Measurements from ENCODE around the gene STRN4.

The STRN4 gene

GRCh38 chr19:46745521-46746280 is 549 bp downstream of the STRN4 start, which contains the start of gene FKRP:
Gene FKRP (plus strand): TSS chr19:46746057. CDS start chr19:46755451, 9,394 bp downstream.
- DNase-seq (ENCODE audit: low read depth in 2 of 3, low spot score in 1 of 3): peak in 1 of 3 donors; percentile 23

- no peak for DNase-seq (ENCODE audit: low read depth in 2 of 3, low spot score in 1 of 3)
Observed at GRCh38 chr19:46745030-46745429, 1.2 kb downstream of the STRN4 start.

DNA sequence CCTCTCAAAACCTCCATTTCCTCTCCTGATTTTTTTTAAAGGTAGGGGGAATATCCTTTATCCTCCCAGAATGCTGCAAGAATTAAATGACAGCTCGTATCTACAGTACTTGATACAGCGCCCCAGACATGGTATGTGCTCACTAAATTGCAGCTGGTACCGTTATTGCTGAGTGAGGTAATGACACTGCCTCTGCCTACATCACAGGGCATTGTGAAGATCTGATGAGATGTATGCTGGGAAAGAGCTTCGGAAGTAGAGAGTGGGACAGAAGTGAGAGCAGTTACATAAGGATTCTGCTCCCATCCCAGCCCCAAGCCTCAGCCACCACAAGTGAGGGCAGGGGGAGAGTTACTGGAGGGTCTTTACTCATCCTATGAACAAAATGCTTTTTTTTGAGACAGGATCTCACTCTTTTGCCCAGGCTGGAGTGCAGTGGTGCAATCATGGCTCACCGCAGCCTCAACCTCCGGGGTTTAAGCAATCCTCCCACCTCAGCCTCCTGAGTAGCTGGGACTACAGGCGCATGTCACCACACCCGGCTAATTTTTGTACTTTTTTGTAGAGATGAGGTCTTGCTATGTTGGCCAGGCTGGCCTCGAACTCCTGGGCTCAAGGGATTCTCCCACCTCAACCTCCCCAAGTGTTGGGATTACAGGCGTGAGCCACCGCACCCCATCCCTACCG is 2.1 kb downstream of the STRN4 start:
- no peak for DNase-seq (ENCODE audit: low read depth in 2 of 3, low spot score in 1 of 3)

- no peak for DNase-seq (ENCODE audit: low read depth in 2 of 3, low spot score in 1 of 3)
Observed at GRCh38 chr19:46742926-46743480, 3.2 kb downstream of the STRN4 start.

GRCh38 chr19:46741447-46741846 is 4.8 kb downstream of the STRN4 start:
- DNase-seq (ENCODE audit: low read depth in 2 of 3, low spot score in 1 of 3): no peak

DNA sequence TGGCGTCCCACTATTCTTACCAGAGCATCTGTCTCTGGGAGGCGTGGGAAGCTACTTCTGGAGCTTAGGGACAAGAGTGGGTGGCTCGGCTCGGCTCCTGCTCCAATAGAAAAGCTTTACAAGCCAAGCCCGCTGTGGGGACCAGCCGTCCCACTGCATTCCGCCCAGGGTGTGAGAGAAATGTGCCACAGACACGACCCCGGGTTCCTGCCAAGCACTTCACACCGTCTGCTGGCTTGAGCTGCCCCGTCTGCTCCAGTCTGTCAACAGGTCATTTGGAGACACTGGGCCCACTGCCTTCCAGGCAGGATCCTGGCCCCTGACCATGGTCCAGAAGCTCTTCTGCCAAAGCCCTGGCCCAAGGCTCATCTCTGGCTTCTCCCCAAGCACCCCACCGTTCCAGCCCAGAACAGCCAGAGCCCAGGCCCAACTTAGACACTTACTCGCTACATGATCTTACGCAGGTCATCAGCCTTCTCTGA is 6.9 kb downstream of the STRN4 start:
- no peak for DNase-seq (ENCODE audit: low read depth in 2 of 3, low spot score in 1 of 3)

GRCh38 chr19:46737761-46738171 is 8.5 kb downstream of the STRN4 start:
- no peak for DNase-seq (ENCODE audit: low read depth in 2 of 3, low spot score in 1 of 3)

- no peak for DNase-seq (ENCODE audit: low read depth in 2 of 3, low spot score in 1 of 3)
Observed at GRCh38 chr19:46737298-46737654, 9.0 kb downstream of the STRN4 start.

GRCh38 chr19:46736531-46737297 is 9.5 kb downstream of the STRN4 start:
- DNase-seq (ENCODE audit: low read depth in 2 of 3, low spot score in 1 of 3): no peak

- DNase-seq (ENCODE audit: low read depth in 2 of 3, low spot score in 1 of 3): no peak
Observed at GRCh38 chr19:46733690-46734292, 12.5 kb downstream of the STRN4 start.

- DNase-seq (ENCODE audit: low read depth in 2 of 3, low spot score in 1 of 3): no peak
Observed at GRCh38 chr19:46732966-46733689, 13.1 kb downstream of the STRN4 start.

DNA sequence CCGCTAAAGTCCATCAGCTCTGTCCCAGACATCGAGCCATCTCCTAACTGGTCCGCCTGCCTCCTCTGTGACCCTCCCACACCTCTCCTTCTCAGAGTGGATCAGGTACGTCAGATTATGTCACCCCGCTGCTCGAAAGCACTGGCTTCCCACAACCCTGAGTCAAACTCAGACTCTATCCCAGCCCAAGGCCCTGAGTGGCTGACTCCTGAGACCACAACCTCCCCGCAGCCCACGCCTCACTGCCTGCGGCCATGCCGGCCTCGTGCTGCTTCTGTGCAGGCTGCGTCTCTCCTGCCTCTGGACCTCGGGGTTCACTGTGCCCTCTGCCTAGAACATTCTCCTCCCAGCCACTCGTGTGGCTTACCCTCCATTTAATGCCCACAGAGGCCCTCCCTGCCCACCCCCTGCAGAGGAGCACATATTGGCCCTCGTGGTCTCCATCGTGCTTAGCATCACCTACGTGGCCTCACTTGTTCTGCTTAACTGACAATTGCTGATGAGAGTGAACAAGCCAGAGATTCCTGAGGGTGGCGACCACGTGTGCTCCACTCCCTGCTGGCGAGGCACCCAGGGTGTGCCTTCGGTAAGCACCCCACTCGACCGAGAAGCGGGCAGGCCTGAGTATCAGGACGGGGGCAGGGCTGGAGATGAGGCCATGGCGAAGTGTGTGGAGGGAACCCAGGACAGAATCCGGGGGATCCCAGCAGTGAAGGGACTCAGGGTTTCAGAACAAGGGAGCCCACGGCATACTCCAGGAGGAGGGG is 13.9 kb downstream of the STRN4 start:
- no peak for DNase-seq (ENCODE audit: low read depth in 2 of 3, low spot score in 1 of 3)

- DNase-seq (ENCODE audit: low read depth in 2 of 3, low spot score in 1 of 3): no peak
Observed at GRCh38 chr19:46731584-46731983, 14.7 kb downstream of the STRN4 start.

DNA sequence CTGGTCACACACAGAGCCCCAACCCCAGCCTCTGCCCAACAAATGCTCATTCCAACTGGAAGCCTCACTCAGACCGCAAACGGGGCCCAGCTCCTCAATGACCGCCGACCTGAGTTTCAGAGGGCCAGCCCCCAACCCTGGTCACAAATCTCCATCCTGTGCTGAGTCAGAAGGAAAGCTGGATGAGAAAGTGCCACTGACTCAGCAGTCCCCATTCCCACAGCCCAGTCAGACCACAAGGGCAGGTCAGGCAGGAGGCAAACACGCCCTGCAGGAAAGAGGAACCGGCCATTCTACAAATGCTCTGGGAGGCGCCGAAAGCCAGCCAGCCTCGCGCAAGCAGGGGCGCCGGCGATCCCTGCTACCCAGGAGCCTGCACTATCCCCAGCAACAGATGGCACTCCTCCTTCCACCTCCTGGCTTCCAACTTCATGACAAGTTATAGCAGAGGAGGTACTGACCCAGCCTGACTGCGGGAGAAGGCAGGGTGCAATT is 15.2 kb downstream of the STRN4 start:
- no peak for DNase-seq (ENCODE audit: low read depth in 2 of 3, low spot score in 1 of 3)

- no peak for DNase-seq (ENCODE audit: low read depth in 2 of 3, low spot score in 1 of 3)
Observed at GRCh38 chr19:46730595-46730994, 15.7 kb downstream of the STRN4 start.

DNA sequence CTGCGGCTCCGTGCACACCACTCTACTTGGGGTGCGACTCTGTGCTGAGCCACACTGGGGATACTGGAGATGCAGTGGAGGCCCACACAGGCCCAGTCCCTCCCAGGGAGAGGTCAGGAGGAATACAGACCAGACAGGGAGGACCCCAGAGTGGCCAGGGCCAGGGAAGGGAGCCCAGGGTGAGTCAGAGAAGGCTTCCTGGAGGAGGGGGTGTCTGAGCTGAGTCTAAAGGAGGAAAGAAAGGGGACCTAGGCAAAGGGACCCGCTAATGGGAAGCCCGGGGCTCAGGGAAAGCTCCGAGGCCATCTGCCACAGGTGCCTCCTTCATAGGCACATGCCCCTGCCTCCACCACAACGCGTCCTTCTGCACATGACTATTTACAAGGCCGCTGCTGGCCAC is 16.1 kb downstream of the STRN4 start:
- DNase-seq (ENCODE audit: low read depth in 2 of 3, low spot score in 1 of 3): no peak

- DNase-seq (ENCODE audit: low read depth in 2 of 3, low spot score in 1 of 3): no peak
Observed at GRCh38 chr19:46729696-46730095, 16.6 kb downstream of the STRN4 start.

DNA sequence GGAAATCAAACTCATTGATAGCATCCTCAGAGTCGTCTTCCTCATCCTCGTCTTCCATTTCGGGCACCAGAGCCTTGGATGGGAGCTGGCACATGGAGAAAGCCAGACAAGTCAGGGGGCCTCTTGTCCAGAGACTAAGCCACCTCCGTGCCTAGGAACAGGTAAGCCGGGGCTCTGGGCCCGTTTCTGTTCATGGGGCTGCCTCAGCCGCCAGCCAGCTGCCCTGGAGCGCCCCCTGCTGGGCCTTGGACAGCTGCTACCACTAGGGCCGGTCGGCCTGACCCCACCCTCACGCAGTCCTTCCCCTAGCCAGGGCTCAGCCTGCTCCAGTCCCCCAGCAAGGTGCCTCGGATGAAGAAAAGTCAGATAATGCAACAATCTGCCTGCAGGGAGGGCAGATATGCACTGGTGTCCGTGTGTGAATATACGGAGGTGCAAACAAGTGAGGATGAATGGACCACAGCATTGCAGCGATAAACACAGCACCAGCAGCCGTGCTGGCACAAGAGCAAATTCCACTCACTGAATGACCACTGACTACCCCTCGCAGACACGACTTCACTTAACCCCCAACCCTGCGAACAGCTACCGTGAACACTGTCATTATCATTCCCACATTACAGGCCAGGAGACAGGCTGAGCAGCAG is 17.4 kb downstream of the STRN4 start:
- peak; percentile 59 to 74 (median 70) for DNase-seq (ENCODE audit: low read depth in 2 of 3, low spot score in 1 of 3)

DNA sequence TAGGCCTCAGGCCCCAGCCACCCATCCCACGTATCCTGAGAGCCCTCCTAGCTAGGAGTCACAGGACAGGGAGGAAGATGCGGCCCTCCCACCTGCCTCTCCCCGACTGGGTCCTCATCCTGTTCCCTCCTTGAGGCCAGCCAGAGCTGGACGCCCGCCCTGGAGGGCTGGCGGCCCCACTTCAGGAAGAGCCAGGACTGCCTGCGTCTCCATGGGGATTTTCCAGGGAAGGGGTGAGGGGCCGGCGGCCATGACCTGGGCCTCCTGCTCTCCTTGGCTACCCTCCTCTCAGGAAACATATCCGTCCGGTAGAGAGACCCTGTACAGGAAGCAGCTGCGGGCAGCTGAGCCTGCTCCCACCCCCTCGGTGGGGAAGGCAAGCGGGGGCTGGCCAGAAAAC is 18.0 kb downstream of the STRN4 start:
- DNase-seq (ENCODE audit: low read depth in 2 of 3, low spot score in 1 of 3): no peak
